HG02759 (cell line): Measurements from ENCODE around the gene MYLK.
"Not testable (repeated sequence)": the region's sequence is repeated elsewhere in the genome, so short reads cannot be mapped to it uniquely, and the experiment has no call there.

ENCODE experiments used
- ATAC-seq: cut with Tn5 transposase; IDR thresholded peaks from one replicate; pipeline ENCODE4 v1.9.1; 2021; ENCODE audit warnings: mild to moderate bottlenecking, moderate library complexity; ENCODE audit not compliant: unreplicated experiment

The MYLK gene

DNA sequence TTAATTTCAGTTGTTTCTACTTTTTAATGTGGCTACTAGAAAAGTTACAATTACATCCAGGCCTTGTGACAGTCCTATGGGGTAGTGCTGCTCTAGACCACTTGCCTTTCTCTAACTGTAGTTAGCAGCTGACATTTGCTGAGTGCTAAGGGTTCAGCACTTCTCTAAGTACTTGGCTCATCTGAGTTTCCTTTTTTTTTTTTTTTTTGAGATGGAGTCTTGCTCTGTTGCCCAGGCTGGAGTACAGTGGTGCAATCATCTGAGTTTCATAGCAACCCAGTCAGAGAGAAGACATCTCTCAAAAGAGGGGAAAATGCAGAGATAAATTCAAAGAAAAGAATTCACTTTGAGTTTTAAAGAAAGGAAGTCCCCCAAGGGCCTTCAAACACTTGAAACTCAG, 130.8 kb downstream of the MYLK start:
- no peak for ATAC-seq

DNA sequence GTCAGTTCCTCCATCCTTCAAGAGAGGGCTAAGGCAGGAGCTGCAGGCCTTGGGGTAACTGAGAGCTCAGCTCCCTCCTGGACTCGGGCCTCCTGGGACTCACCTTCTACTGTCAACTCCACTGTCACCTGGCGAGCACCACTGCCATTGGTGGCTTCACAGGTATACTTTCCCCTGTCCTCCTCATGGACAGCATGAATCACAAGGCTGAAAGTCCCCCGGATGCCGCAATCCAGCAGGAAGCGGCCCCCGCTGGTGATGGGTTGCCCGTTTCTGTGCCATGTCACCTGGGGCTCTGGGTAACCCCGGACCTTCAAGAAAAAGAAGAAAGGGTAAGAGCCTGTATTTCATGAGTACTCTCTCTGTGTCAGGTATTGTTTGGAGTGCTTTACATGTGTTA, 131.9 kb downstream of the MYLK start:
- ATAC-seq, result no peak

DNA sequence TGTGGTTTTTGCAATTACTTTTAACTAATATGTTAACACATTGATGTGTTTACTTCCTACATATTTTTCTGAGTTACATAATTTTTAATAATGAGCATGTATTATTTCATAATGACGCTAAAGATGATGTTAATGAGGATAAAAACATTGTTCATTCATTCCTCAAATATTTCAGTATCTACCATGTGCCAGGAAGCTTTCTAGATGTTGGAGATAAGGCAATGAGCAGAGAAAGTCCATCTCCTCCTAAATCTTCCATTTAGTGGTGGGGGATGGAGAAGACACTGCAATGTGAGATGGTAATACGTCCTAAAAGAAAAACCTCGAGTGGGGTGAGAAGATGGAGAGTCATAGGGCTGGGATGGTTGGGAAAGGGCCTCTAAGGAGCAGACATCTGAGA, 132.7 kb downstream of the MYLK start:
- ATAC-seq, result no peak

DNA sequence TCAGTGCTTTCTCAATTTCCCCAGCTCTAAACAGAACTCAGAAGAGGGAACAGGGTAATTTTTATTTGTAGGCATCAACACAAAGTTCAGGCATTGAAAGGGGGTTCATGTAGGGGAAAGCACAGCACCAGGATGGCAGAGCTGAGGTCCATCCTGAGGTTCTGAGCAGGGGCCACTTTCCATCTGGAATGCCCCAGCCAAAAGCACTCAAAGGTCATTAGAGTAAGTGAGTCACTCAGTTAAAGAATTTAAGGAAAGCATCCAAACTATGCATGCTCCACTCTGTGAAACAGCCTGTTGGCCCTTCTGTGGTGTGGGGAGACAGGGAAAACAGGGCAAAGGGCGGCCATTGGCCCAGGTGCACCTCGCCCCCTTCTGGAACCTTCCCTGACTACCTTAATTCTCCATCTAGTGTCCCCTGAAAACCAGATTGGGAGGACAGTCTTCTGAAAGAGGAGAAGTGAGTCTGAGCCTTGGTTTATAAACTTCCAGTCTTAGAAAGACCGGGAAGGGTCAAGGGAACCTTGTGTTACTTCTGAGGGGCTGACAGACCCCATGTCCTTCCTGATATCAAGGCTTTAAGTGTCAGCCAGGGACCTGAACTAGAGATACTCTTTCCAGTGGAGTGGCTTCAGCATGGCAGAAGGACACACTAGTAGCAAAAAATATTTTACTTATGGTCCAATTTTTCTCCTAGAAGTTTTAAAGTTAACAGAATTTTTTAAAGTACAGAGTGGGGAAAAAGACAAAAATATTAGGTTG, 133.3 kb downstream of the MYLK start:
- ATAC-seq, result no peak

DNA sequence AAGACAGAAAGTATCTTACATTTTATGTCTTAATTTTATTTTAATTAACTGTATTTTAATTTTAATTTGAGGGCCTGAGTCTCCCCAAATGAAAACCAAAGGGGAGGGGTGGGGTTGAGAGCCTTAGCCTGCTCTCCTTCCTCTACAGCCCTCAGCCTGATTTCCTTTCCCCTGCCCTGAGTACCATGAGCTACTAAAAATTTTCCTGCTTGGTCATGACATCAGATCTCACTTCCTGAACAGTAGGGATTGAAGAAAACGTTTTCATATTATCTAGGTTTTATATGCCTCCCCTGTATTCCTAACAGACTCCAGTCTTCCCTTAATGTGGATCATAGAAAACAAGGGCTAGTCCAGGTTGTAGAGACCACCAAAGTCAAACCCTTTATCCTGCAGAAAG, 133.9 kb downstream of the MYLK start:
- no peak for ATAC-seq

- no peak for ATAC-seq
Observed at GRCh38 chr3:123749711-123750110, 134.4 kb downstream of the MYLK start.

DNA sequence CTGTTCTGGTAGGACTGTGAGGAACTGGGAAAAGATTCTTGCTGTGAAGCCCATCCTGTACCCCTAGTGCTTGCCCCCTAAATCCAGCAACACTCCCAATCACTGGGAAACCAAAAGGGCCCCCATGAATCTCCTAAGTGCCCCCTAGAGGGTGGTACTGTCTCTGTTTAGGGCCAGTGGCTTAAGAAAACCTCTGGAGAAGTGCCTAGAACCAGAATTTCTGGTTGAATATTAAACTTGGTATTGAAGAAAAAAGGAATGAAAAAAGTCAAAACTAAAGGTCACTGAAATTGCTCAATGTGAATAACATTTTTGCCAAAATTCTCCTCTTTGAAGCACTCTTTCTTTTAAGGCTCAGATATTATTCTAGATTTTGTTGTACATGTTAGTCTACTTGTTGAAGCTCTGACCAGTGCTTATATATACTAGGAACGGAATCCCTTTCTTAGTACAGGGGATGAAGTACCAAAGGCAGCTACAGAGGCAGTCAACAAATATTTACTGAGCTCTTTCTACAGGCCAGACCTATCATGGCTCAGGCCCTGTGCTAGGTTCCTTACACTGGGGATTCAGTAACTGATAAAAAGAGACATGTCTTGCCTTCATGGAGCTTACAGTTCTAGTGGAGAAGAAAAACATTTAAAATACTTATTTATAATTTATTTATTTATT, 138.8 kb downstream of the MYLK start:
- no peak for ATAC-seq

DNA sequence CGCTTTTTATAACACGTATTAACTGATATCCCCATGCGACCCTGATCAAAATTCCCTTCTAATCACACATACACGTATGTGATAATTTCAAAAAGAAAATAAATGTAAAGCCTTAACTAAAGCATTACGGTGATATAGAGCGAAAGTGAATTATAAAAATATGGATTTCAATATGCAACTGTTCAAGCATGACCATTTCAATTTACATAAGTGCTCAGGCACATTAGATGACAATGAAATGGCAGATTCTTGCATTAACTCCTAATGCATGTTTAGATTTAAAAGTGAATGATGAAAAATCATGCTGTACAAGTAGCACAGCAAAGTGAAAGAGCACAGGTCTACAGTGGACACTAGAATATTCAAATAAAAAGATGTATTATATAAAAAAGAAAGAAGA, 140.1 kb downstream of the MYLK start:
- no peak for ATAC-seq

GRCh38 chr3:123743121-123743520, 141.0 kb downstream of the MYLK start:
- ATAC-seq, result no peak

GRCh38 chr3:123741041-123741511, 143.1 kb downstream of the MYLK start:
- ATAC-seq, result no peak

DNA sequence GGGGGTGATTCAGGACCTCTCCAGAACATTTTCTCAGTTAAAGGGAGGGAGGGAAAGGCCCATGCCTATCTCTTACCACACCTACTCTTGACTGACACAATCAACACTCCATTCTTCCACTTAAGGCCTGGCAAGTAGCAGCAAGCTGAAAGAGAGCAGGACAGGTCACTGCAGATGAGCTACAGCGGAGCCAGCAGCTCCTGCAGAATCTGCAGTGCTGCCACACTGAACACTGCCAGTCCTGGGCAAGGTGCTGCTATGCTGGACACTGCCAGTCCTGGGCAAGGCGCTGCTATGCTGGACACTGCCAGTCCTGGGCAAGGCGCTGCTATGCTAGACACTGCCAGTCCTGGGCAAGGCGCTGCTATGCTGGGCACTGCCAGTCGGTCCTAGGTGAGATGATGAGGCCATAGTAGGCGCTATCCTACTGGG, 143.7 kb downstream of the MYLK start:
- no peak for ATAC-seq

DNA sequence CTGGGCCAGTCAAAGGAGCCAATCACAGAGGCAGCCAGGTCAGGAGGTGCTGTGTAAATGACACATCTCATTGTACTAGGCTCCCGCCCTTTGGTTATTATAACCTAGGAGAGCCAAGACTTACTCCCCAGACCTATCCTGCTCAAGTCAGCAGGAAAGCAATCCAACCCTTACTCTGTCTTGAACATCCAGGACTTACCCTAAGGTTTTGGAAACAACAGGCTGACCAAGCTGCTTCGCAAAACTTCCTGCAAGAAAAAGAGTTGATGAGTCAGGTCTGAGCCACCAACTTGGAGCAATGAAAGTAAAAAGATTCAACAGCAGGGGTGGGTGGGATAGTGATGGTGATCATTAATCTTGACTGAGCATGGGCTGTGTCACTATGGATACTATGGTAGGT, 144.4 kb downstream of the MYLK start:
- ATAC-seq, result no peak

- ATAC-seq, result no peak
Observed at GRCh38 chr3:123739106-123739505, 145.0 kb downstream of the MYLK start.

- not testable (repeated sequence) for ATAC-seq
Observed at GRCh38 chr3:123738522-123738921, 145.6 kb downstream of the MYLK start.

GRCh38 chr3:123737168-123737567, 147.0 kb downstream of the MYLK start:
- ATAC-seq, result no peak

DNA sequence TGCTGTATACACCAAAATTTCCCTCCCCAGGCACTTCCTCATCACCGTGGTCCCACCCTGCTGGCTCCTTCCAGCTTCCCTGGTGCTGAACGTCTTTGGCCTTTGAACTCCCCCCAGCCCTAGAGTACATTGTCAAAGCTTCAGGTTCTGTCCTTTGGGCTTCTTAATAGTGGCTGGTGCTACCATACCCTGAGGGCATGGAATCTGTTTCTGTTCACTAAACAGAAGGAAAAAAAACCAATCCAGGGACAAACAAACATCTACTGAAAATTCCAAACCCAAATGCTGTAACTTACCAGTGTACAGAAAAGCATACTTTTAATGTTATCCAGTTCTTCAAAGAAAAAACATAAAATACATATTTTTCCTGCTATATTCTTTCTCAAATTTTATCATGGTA, 148.7 kb downstream of the MYLK start:
- no peak for ATAC-seq

DNA sequence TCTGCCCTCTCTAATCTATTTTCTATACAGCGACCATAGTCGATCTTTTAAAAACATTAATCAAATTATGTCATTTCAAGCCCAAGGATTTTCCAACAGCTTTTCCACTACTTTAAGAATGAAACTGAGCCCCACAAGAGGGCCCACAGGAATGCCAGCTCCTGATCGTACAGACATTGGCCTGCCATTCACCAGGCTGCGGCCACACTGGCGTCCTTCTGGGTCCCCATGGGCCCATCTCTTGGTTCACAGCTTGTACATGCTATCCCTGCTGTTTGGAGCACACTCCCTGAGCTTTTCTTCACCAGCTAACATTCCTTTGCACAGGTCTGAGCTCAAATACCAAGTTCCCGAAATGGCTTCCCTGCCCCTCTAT, 149.6 kb downstream of the MYLK start:
- no peak for ATAC-seq

- no peak for ATAC-seq
Observed at GRCh38 chr3:123733805-123734526, 150.2 kb downstream of the MYLK start.

DNA sequence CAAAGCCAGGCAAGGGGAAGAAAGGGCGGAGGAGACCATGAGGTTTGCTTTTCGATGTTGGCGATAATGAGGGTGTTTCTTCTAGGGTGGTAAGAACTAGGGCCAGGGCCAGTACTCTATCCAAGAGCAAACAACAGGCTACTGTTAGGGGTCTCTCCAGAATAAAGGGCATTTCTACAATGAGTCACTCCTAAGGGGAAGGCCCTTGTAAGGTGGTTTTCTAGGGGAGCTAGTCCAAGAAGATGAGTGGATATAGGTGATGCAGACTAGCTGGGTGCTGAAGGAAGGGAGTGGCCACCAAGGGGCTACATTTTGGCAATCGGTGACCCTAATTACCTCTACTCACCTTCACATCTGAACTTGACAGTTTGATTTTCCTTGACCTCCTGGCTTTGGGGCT, 150.8 kb downstream of the MYLK start:
- no peak for ATAC-seq

- ATAC-seq, result no peak
Observed at GRCh38 chr3:123732447-123732846, 151.7 kb downstream of the MYLK start.

- ATAC-seq, result no peak
Observed at GRCh38 chr3:123730829-123731228, 153.3 kb downstream of the MYLK start.

- no peak for ATAC-seq
Observed at GRCh38 chr3:123728991-123729390, 155.1 kb downstream of the MYLK start.
